ENCODE results near the gene PDGFA.
"Not testable (repeated sequence)": the region's sequence is repeated elsewhere in the genome, so short reads cannot be mapped to it uniquely, and the experiment has no call there.

- not testable (repeated sequence) for TF ChIP-seq EZH2 (IDR thresholded peaks at IDR 0.05; ENCODE audit: insufficient read depth, poor library complexity, severe bottlenecking); EZH2phosphoT487 (IDR thresholded peaks at IDR 0.05; ENCODE audit: insufficient read depth, low read depth)
These were observed 32.7 kb upstream of the PDGFA start for GRCh38 chr7:552151-552867.

Measured in GM23248 (cell line).